Neuronal stem cell (in vitro differentiated cells): ENCODE data around the gene LAMB3.

Source experiments
- DNase-seq: peaks from one replicate; pipeline ENCODE4 v3.0.0-alpha.2; 2013; ENCODE audit warnings: low spot score
- H2AFZ ChIP-seq: one replicate; pipeline ENCODE4 v1.6.1; 2013; ENCODE audit warnings: mild to moderate bottlenecking, low read length, inconsistent platforms
- H2AK5ac ChIP-seq: 2 replicates; pipeline ENCODE4 v1.6.1; 2013; ENCODE audit warnings: low read depth, mild to moderate bottlenecking, inconsistent platforms, low read length, moderate library complexity, mixed read lengths
- H2BK120ac ChIP-seq: 2 replicates; pipeline ENCODE4 v1.6.1; 2013; ENCODE audit warnings: low read depth, mild to moderate bottlenecking, inconsistent platforms, low read length, moderate library complexity, mixed read lengths
- H2BK12ac ChIP-seq: one replicate; pipeline ENCODE4 v1.6.1; 2013; ENCODE audit warnings: low read length, inconsistent platforms
- H2BK15ac ChIP-seq: 2 replicates; pipeline ENCODE4 v1.6.1; 2013; ENCODE audit warnings: mild to moderate bottlenecking, low read length, inconsistent platforms, mixed read lengths
- H2BK5ac ChIP-seq: one replicate; pipeline ENCODE4 v1.6.1; 2013; ENCODE audit warnings: inconsistent platforms, mild to moderate bottlenecking, low read length, moderate library complexity
- H3K14ac ChIP-seq: one replicate; pipeline ENCODE4 v1.6.1; 2013; ENCODE audit warnings: low read length, inconsistent platforms
- H3K18ac ChIP-seq: 2 replicates; pipeline ENCODE4 v1.6.1; 2013; ENCODE audit warnings: low read length, inconsistent platforms
- H3K23ac ChIP-seq: 2 replicates; pipeline ENCODE4 v1.6.1; 2013; ENCODE audit warnings: low read depth, mild to moderate bottlenecking, mixed read lengths, low read length, inconsistent platforms; ENCODE audit not compliant: poor library complexity
- H3K27ac ChIP-seq: replicated peaks from 3 replicates; pipeline ENCODE4 v1.5.1; 2013; ENCODE audit warnings: low read length, inconsistent platforms
- H3K27me3 ChIP-seq, 3 experiments: 2 replicates each; pipeline ENCODE4 v1.6.1; 2013; ENCODE audit warnings: low read length in 3 of 3, mild to moderate bottlenecking in 2 of 3, inconsistent platforms in 1 of 3, low read depth in 1 of 3, mixed read lengths in 1 of 3, moderate library complexity in 1 of 3; ENCODE audit not compliant: control insufficient read depth in 3 of 3, insufficient read depth in 3 of 3
- H3K36me3 ChIP-seq, 2 donors: replicated peaks in 1 of 2; 2 replicates each; pipeline ENCODE4 v1.6.1; 2013; ENCODE audit warnings: low read length in 2 of 2; ENCODE audit not compliant: control insufficient read depth in 2 of 2, insufficient read depth in 2 of 2
- H3K4ac ChIP-seq: 2 replicates; pipeline ENCODE4 v1.6.1; 2013; ENCODE audit warnings: inconsistent platforms, mild to moderate bottlenecking, low read length, moderate library complexity
- H3K4me1 ChIP-seq, 2 donors: 1 replicate in 1 of 2; 2 replicates in 1 of 2; pipeline ENCODE4 v1.6.1; 2013; ENCODE audit warnings: low read length in 2 of 2, low read depth in 1 of 2; ENCODE audit not compliant: control insufficient read depth in 2 of 2, insufficient read depth in 1 of 2
- H3K4me2 ChIP-seq: one replicate; pipeline ENCODE4 v1.6.1; 2013; ENCODE audit warnings: mild to moderate bottlenecking, low read length, inconsistent platforms; ENCODE audit not compliant: insufficient read depth, poor library complexity, severe bottlenecking
- H3K4me3 ChIP-seq, 2 donors: 2 replicates each; pipeline ENCODE4 v1.5.1; 2013; ENCODE audit warnings: low read length in 2 of 2, mild to moderate bottlenecking in 2 of 2, inconsistent platforms in 1 of 2, moderate library complexity in 1 of 2
- H3K79me1 ChIP-seq: one replicate; pipeline ENCODE4 v1.6.1; 2013; ENCODE audit warnings: low read depth, mild to moderate bottlenecking, inconsistent platforms, low read length, moderate library complexity
- H3K9ac ChIP-seq: one replicate; pipeline ENCODE4 v1.6.1; 2013; ENCODE audit warnings: mild to moderate bottlenecking, low read depth, low read length, inconsistent platforms; ENCODE audit not compliant: poor library complexity
- H3K9me3 ChIP-seq, 2 donors: replicated peaks in 1 of 2; 2 replicates each; pipeline versions ENCODE3 to v1.6.1; 2013; ENCODE audit warnings: low read length in 2 of 2, mild to moderate bottlenecking in 2 of 2, inconsistent platforms in 1 of 2, low read depth in 1 of 2, mixed read lengths in 1 of 2, moderate library complexity in 1 of 2; ENCODE audit not compliant: control insufficient read depth in 2 of 2, insufficient read depth in 1 of 2
- H4K8ac ChIP-seq: one replicate; pipeline ENCODE4 v1.6.1; 2013; ENCODE audit warnings: low read depth, mild to moderate bottlenecking, inconsistent platforms, low read length, moderate library complexity
- H4K91ac ChIP-seq: one replicate; pipeline ENCODE4 v1.6.1; 2013; ENCODE audit warnings: low read length, low read depth, mild to moderate bottlenecking, inconsistent platforms; ENCODE audit not compliant: poor library complexity
- WGBS, 2 donors: extraction: QIAGEN DNeasy Blood & Tissue Kit; methylation state at CpG; one replicate each; pipeline ENCODE4 v1.1.7; 2013; ENCODE audit warnings: missing lambda C conversion rate in 2 of 2, mixed read lengths in 1 of 2; ENCODE audit not compliant: insufficient read length in 2 of 2, insufficient replicate concordance in 1 of 2; ENCODE audit errors: extremely low coverage in 2 of 2; 5-methylcytosine and 5-hydroxymethylcytosine counted together

The LAMB3 gene

DNA sequence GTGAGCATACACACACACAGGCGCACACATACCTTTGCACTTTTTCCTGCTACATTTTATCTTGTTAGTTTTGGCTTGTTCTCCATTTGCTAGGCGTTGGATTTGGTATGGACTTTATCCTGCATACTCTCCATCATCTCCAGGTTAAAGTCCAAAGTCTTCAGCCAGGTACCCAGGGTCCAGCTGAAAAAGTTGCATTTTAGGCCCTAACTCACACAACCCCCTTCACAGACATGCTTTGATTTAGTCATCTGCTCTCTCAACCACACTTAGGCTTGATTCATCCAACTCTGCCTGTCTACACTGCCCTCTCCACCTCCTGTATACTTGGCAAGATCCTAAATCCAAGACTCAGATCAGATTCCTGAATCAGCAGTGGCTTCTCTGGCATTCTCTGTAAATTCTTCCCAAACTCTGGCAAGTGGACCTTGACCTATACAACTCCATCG, 10.7 kb upstream of the LAMB3 start:
- H2BK12ac ChIP-seq = no peak overlapping the region
- no peaks in the 10 kb centered on the region for H3K79me1 ChIP-seq
- no peak overlapping the region for H2AK5ac ChIP-seq
- H4K8ac ChIP-seq = no peak overlapping the region
- WGBS, 2 donors = no CpG with 5 or more reads among the region's 3 CpGs
- no peak overlapping the region for H2BK120ac ChIP-seq
- H3K23ac ChIP-seq = no peak overlapping the region
- no peak overlapping the region for H4K91ac ChIP-seq
- DNase-seq = no peak
- H3K4me1 ChIP-seq = peaks cover 0 to 7% of the 10 kb centered on the region in 2 donors
- H3K14ac ChIP-seq = no peak overlapping the region
- H3K27ac ChIP-seq = no peak overlapping the region
- no peak overlapping the region for H2BK5ac ChIP-seq
- H3K4me2 ChIP-seq = no peak overlapping the region
- no peak overlapping the region for H2AFZ ChIP-seq
- no peak overlapping the region for H3K4ac ChIP-seq
- no peaks in the 10 kb centered on the region for H3K36me3 ChIP-seq
- no peak overlapping the region for H3K4me3 ChIP-seq
- no peaks in the 10 kb centered on the region for H3K9me3 ChIP-seq
- H3K18ac ChIP-seq = no peak overlapping the region
- H3K9ac ChIP-seq = no peak overlapping the region
- no peaks in the 10 kb centered on the region for H3K27me3 ChIP-seq
- no peak overlapping the region for H2BK15ac ChIP-seq

DNA sequence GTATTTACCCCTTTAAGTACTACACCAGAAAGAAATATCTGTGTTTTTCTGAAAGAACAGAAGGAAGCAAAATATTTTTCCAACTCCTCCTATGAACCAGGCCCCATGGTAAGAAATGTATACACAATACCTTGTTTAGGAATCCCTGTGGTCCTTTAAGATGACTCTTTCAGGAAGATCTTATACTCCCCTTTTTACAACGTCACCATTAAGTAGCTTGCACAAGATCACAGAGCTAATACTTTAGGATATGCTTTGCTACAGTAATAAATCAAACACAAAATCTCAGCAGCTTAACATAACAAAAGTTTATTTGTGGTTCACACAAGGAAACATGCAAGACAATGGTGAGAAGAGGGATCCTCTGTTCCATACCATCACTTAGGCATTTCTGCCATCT, 8.8 kb upstream of the LAMB3 start:
- H3K27ac ChIP-seq = no peak overlapping the region
- H3K27me3 ChIP-seq = no peaks in the 10 kb centered on the region
- no peak overlapping the region for H4K8ac ChIP-seq
- no peak for DNase-seq
- H3K14ac ChIP-seq = no peak overlapping the region
- no peak overlapping the region for H2BK15ac ChIP-seq
- H2BK120ac ChIP-seq = no peak overlapping the region
- no CpG with 5 or more reads among the region's 1 CpG for WGBS, 2 donors
- H3K9ac ChIP-seq = no peak overlapping the region
- no peak overlapping the region for H3K4me3 ChIP-seq
- H3K18ac ChIP-seq = no peak overlapping the region
- H3K4me2 ChIP-seq = no peak overlapping the region
- H2AFZ ChIP-seq = no peak overlapping the region
- no peak overlapping the region for H3K23ac ChIP-seq
- peaks cover 0 to 14% of the 10 kb centered on the region in 2 donors for H3K4me1 ChIP-seq
- H2BK5ac ChIP-seq = no peak overlapping the region
- H3K4ac ChIP-seq = no peak overlapping the region
- H3K79me1 ChIP-seq = no peaks in the 10 kb centered on the region
- no peaks in the 10 kb centered on the region for H3K36me3 ChIP-seq
- no peak overlapping the region for H4K91ac ChIP-seq
- H3K9me3 ChIP-seq = no peaks in the 10 kb centered on the region
- H2AK5ac ChIP-seq = no peak overlapping the region
- H2BK12ac ChIP-seq = no peak overlapping the region

DNA sequence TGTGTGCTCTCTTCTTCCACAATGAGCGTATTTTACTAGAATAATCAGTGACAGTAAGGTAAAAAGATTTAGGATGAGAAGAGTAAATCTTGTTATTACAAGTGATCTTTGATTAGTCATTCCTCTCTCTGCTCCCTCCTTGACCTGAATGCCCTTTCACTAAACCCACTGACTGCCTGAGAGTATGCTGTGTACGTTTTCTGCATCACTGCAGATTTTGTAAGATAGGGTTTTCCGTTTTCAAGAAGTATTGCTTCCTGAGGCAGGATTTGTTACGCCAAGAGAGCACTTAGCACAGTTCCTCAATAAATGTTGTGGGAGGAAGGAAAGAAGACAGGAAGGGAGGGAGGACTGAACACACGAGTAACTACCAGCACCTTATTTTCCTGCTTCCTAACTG, 7.7 kb upstream of the LAMB3 start:
- H3K9ac ChIP-seq = no peak overlapping the region
- no peak overlapping the region for H3K27ac ChIP-seq
- H3K9me3 ChIP-seq = no peaks in the 10 kb centered on the region
- H3K79me1 ChIP-seq = no peaks in the 10 kb centered on the region
- H3K4me1 ChIP-seq = peaks cover 0 to 14% of the 10 kb centered on the region in 2 donors
- H2AFZ ChIP-seq = no peak overlapping the region
- H3K27me3 ChIP-seq = peaks cover 0 to 3% (median 0%) of the 10 kb centered on the region in 3 experiments
- no peak overlapping the region for H2BK120ac ChIP-seq
- H3K4ac ChIP-seq = no peak overlapping the region
- H3K14ac ChIP-seq = no peak overlapping the region
- no peak overlapping the region for H3K18ac ChIP-seq
- no peaks in the 10 kb centered on the region for H3K36me3 ChIP-seq
- no peak for DNase-seq
- no peak overlapping the region for H3K4me3 ChIP-seq
- H4K91ac ChIP-seq = no peak overlapping the region
- H2AK5ac ChIP-seq = no peak overlapping the region
- no peak overlapping the region for H2BK12ac ChIP-seq
- no CpG with 5 or more reads among the region's 5 CpGs for WGBS, 2 donors
- no peak overlapping the region for H3K23ac ChIP-seq
- no peak overlapping the region for H4K8ac ChIP-seq
- H3K4me2 ChIP-seq = no peak overlapping the region
- H2BK15ac ChIP-seq = no peak overlapping the region
- H2BK5ac ChIP-seq = no peak overlapping the region

DNA sequence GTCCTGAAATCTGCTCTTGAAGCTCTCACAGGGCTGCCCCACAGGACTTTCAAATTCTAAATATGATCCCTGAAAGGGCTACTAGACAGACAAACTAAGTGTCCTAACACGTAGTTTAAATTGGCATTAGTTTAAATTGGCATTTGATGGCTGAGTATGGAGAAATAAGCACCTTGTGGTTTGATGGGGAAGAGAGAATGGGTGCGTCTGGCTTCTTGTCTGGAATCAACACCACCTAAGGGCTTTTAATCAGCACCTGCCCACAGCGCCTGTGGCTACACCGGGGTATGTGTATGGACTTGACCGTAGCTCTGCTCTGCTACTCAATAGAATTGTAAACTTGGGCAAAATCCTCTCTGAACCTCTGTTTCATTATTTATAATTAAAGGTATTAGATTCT, 5.7 kb upstream of the LAMB3 start:
- H2AFZ ChIP-seq = no peak overlapping the region
- H3K18ac ChIP-seq = no peak overlapping the region
- H2BK5ac ChIP-seq = no peak overlapping the region
- H2AK5ac ChIP-seq = no peak overlapping the region
- DNase-seq = no peak
- H3K9me3 ChIP-seq = no peaks in the 10 kb centered on the region
- H3K4ac ChIP-seq = no peak overlapping the region
- H3K9ac ChIP-seq = no peak overlapping the region
- H4K8ac ChIP-seq = no peak overlapping the region
- no peak overlapping the region for H3K23ac ChIP-seq
- H3K27ac ChIP-seq = no peak overlapping the region
- H2BK12ac ChIP-seq = no peak overlapping the region
- no peak overlapping the region for H2BK15ac ChIP-seq
- peaks cover 0 to 14% of the 10 kb centered on the region in 2 donors for H3K4me1 ChIP-seq
- H4K91ac ChIP-seq = no peak overlapping the region
- H3K4me3 ChIP-seq = no peak overlapping the region
- H3K36me3 ChIP-seq = no peaks in the 10 kb centered on the region
- WGBS, 2 donors = no CpG with 5 or more reads among the region's 5 CpGs
- no peak overlapping the region for H2BK120ac ChIP-seq
- H3K14ac ChIP-seq = no peak overlapping the region
- H3K79me1 ChIP-seq = no peaks in the 10 kb centered on the region
- H3K27me3 ChIP-seq = peaks cover 0 to 3% (median 0%) of the 10 kb centered on the region in 3 experiments
- no peak overlapping the region for H3K4me2 ChIP-seq
